GM10847 (cell line): Measurements from ENCODE around the gene IGF2R.

Source experiments
- POLR2A ChIP-seq: IDR thresholded peaks from 2 replicates; pipeline ENCODE4 v1.6.1; 2011; ENCODE audit not compliant: insufficient read length; ENCODE audit errors: extremely low read depth

IGF2R gene

DNA sequence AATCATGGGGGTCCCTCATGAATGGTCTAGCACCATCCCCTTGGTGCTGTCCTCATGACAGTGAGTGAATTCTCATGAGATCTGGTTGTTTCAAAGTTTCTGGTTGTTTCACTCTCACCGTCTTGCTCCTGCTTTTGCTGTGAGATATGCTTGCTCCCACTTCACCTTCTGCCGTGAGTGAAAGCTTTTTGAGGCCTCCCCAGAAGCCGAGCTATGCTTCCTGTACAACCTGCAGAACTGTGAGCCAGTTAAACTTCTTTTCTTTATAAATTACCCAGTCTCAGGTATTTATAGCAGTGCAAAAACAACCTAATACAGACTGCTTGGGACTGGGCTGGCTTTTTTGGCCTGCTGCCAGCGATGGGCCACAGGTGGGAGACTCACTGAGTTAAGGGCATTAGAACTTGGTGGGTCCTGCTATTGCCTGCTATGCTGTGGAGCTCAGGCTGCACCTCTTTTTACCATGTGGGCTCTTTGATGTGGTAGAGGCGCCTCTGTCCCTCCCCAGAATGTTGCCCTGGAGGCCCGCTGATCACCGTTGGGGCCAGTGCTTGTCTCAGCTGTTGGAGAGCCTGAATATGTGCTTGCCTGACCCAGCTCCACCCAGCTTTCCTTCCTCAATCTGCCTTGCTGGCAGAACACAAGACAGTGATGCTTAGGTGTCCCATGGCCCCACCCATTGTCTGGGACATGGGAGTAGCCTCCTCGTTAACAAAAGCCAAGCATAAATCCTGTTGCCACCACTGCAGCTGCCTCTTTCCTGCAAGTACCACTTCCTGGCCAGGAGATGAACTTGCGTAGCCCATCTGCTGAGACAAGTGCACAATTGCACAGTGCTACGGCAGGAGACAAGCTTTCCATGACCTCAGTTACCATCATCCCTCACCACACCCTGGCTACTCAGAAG lies 47.1 kb downstream of the IGF2R start:
- no peak for TF ChIP-seq POLR2A

DNA sequence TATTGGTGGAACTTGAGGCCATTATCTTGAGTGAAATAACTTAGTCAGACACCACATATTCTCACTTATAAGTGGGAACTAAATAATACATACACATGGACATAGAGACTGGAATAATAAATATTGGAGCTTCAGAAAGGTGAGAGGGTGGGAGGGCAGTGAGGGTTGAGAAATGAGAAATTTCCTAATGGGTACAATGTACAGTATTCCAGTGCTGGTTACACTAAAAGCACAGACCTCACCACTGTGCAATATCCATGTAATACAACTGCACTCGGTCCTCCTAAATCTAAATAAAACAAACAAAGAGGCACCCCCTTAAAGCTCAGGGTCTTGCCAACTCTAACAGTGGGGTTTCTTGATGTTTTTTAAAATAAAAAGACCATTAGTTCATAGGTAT lies 53.2 kb downstream of the IGF2R start:
- no peak for TF ChIP-seq POLR2A

DNA sequence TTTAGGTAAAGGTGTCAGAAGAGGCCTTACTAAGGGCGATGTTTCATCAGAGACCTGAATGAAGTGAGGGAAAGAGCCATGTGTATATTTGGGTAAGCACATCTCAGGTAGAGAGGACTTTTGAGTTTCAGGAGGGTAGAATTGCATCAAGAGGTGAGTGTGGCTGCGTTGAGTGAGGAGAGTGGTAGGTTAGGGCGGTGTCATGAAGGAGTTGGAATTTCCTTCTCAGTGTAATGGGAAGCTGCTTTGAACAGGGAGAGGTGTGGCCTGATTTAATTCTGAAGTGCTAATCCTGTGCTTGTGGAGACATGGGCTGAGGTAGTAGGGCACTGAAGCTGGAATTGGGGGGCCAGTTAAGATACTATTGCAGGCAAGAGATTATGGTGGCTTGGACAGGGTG lies 53.9 kb downstream of the IGF2R start:
- TF ChIP-seq POLR2A = no peak

DNA sequence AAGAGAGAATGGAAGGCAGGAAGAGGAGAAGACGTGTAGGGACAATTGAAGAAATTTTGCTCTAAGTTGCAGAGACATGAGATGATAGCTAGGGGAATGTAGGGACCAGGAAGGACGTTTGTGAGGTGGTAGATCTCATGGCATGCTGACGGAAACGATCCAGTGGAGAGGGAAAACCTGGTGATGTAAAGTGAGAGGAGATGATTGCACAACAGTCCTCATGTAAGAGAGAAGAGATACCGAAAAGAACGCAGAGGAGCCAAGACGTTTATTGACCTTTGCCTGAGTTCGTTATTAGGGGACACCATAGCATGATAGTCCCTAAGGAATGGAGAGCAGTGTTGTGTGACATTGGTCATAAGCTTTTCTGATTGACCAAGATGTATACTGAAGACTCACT lies 55.3 kb downstream of the IGF2R start:
- TF ChIP-seq POLR2A = no peak

DNA sequence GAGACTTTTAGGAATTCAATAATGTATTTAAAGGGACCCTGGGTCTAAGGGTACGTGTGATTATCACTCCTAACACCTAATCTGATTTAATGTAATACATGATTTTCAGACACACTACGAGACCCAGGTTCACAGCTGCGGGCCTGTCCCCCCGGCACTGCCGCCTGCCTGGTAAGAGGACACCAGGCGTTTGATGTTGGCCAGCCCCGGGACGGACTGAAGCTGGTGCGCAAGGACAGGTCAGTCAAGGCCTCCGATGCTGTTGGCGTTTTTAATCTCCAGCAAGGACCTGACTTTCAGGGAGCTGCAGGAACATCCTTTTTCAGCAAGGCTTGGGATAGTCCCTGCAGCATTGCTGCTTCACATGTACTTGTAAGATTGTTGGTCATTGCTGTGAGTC lies 58.2 kb downstream of the IGF2R start:
- no peak for TF ChIP-seq POLR2A

DNA sequence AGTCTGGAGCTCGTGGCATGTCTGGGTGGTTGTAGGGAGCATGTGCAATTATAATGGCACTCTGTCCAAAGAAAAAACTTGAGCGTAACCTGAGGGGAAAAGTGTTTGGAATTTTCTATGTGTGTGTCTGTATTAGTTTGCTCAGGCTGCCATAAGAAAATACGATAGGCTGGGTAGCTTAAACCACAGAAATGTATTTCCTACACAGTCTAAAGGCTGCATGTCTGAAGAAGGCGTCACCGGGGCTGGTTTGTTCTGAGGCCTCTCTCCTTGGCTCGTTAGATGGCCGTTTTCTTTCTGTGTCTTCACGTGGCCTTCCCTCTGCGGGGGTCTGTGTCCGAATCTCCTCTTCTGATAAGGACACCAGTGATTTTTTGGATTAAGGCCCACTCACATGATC lies 59.0 kb downstream of the IGF2R start:
- TF ChIP-seq POLR2A = no peak

DNA sequence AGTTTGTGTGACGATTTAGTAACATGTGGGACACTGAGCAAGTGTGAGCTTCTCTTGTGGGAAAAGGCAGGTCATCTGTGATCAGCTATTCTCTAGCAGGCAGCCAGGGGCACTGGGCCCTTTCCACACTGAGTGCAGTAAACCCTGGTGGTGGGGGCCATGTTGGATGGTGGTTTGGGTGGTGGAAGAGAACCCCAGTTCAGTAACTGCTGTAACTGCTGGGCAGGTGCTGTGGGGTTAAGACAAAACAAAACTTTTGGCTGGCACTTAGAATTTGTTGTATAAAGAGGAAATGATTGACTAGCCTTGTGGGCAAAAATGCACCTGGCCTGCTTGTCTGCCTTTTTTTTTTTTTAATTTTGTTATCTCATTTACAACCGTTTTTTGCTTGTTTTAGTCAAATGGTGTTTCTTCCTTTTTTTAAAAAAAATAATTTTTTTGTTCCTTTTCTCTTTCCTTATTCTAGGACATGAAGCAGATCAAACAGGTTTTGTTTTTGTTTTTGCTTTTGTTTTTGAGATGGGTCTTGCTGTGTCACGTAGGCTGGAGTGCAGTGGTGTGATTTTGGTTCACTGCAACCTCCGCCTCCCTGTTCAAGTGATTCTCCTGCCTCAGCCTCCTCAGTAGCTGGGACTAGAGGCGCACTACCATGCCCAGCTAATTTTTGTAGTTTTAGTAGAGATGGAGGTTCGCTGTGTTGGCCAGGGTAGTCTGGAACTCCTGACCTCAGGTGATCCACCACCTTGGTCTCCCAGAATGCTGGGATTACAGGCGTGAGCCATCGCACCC lies 59.8 kb downstream of the IGF2R start:
- TF ChIP-seq POLR2A = no peak

DNA sequence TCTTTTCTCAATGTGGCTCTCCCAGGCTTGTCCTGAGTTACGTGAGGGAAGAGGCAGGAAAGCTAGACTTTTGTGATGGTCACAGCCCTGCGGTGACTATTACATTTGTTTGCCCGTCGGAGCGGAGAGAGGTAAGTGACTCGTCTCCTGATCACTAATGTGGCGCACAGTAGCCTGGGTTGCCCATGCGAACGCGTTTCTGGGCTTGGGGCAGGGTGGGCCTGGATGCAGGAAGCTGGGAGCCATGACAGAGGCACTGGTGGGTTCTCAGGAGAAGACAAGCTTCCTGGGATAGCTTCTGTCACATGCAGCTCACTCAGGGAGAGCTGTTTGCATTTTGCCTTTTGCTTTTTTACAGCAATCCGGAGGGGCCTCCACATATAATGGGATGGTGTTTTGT lies 60.6 kb downstream of the IGF2R start:
- TF ChIP-seq POLR2A = no peak

DNA sequence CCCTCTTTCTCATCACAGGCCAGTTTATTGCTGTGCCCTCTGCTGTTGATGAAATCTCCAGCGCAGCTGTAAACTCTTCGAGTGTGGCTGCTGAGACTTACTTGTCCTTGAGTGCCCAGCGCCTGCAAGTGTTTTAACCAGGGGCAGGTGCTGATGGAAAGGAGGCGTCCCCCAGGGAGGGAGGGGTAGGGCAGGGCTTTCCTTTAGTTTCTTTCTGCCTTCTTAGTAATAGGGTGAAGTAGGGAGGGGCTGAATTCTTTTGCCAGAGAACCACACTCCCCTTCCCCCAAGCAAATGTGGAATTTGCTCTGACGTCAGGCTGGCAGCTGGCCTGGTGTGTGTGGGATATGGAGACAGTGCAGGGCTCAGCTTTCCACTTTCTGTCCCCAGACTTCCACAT lies 61.2 kb downstream of the IGF2R start:
- no peak for TF ChIP-seq POLR2A

DNA sequence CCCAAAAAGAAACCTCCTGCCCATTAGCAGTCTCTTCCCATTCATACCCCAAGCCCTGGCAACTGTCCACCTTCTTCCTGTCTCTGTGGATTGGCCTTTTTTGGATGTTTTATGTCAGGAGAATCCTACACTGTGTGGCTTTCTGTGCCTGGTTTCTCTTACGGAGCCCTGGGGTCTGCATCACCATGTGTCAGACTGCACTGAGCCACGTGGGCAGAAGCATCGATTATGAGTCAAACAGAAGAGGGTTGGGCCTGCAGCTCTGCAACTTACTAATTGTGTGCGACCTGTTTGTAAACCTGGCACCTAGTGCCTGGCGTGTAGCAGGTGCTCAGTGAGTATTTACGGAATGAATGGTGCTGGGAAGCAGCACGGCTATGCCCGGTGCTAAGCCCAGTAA lies 62.6 kb downstream of the IGF2R start:
- no peak for TF ChIP-seq POLR2A

DNA sequence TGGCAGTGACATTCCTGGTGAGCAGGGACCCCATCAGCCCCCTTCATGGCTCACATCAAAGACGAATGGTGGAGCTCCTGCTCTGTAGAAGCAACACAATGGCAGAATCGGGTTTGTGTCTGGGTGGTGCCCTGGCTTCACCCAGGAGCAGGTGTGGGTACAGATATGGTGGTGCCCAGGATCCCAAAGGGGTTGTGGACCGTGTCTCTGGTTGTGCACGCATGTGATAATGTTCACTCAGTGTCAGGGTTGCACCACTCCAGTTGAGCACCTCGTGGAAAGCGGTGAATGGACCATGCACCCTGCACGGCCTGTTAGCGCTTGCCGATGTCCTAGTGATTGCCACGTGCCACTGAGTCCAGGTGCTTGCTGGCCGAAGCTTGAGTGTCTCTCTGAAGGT lies 63.0 kb downstream of the IGF2R start:
- TF ChIP-seq POLR2A = no peak

DNA sequence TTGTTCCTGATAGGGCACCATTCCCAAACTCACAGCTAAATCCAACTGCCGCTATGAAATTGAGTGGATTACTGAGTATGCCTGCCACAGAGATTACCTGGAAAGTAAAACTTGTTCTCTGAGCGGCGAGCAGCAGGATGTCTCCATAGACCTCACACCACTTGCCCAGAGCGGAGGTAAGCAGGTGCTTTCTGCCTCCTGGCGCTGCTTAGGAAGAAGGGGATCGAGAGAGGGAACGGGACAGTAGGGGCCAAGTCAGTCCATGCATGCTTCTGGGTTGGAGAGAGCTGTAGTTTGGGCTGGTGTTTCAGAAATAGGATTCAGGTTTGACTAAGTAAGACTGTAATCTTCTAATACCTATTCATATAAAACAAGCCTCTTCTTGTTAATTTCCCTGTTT lies 63.7 kb downstream of the IGF2R start:
- TF ChIP-seq POLR2A = no peak

DNA sequence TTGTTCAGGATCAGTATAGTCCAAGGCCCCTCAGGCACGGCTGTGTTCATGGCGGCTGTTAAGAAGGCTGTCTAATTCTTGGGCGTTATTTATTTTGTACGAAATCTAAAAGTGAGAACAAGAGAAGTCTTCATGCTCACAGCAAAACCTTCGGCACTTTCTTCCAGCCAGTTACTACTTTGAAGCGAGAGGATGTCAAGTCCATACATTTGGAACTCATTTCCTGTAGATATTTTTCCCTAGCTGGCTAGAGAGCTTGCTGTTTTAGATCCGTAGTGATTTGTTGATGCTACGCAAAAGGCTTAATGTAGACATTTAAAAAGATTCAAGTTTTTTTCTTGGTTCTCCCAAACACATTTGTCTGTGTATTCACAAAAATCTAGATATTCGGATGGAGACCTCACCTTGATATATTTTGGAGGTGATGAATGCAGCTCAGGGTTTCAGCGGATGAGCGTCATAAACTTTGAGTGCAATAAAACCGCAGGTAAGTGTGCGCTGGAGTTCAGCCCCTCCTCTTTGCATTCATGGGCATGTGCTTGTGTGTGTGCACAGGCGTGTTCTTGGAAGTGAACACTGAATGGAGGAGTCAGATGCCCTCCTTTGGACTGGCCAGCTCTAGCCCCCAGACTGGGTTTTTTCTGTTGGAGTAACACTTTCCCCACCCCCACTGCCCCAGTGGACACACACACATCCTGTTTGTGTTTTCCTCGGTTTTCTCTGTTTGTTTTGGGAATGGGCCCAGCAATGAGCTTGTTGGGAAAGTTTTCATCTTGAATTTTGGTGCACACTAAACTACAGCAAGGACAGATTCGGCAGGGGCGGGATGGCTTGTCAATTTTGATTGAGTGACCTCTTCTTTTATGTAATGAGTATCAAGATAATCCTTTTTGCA lies 65.4 kb downstream of the IGF2R start:
- TF ChIP-seq POLR2A = no peak

DNA sequence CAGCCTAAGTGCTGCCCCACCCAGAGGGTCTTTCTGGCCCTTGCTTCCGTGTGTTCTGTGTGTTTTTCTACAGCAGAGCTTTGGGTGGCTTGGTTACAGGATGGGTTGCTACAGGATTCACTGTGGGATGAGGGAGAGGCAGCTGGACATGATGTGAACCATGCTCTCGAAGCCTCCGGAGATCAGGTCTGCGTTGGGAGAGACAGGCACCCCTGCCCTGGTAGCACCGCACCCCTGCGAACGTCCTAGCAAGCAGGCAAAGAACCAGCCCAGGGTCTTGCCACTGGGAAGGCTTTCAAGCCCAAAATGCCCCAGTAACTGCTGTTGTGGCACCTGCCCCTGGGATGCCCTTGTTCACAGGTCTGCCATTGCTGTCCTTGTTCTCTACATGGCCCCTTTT lies 66.4 kb downstream of the IGF2R start:
- TF ChIP-seq POLR2A = no peak

DNA sequence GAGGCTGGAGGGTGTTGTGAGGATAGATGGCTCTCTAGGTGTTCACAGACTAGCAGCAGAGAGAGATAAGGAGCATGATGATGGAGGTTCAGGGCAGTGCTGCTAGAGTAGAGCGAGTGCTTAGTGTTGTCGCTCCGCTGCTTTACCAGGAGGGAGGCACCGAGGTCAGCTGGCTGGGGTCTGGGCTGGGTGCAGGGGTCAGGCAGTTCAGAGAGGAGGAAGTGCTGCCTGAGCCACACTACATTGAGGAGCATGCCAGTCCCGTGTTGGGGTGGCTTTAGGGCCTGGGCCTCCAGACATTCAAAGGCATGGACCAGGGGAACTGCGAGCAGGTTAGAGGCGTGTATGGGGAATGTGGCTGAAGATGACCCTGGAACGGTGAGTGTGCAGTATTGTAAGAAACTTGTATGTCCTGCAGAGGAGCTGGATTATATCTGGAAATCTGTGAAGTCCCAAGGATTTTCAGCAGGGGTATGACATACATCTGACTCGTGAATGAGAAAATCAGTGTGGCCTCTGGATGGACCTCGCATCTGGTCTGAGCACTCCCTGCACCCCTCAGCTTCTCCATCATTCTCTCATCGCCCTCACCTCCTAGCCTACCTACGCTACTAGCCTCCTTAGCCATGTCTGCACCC lies 66.9 kb downstream of the IGF2R start:
- no peak for TF ChIP-seq POLR2A
